Measurements from ENCODE around the gene CARD11.

Gene CARD11

GRCh38 chr7:3043544-3044371 is at the start of gene CARD11:
TSS of gene CARD11 (minus strand) at chr7:3043867. CDS start at chr7:2958506, 85,361 bp downstream.
- DNase-seq, result no peak

- no peak for DNase-seq
Observed at GRCh38 chr7:3092468-3092867, 48.8 kb upstream of the CARD11 start.

- no peak for DNase-seq
Observed at GRCh38 chr7:3091631-3092030, 48.0 kb upstream of the CARD11 start.

- DNase-seq, result no peak
Observed at GRCh38 chr7:3089493-3089892, 45.8 kb upstream of the CARD11 start.

- DNase-seq, result no peak
Observed at GRCh38 chr7:3087243-3087755, 43.6 kb upstream of the CARD11 start.

GRCh38 chr7:3083350-3083749 is 39.7 kb upstream of the CARD11 start:
- no peak for DNase-seq

GRCh38 chr7:3082831-3083230 is 39.2 kb upstream of the CARD11 start:
- DNase-seq, result no peak

- no peak for DNase-seq
Observed at GRCh38 chr7:3082386-3082785, 38.7 kb upstream of the CARD11 start.

GRCh38 chr7:3080106-3080505 is 36.4 kb upstream of the CARD11 start:
- no peak for DNase-seq

- no peak for DNase-seq
Observed at GRCh38 chr7:3078514-3078913, 34.8 kb upstream of the CARD11 start.

GRCh38 chr7:3076700-3077099 is 33.0 kb upstream of the CARD11 start:
- no peak for DNase-seq

GRCh38 chr7:3076163-3076562 is 32.5 kb upstream of the CARD11 start:
- DNase-seq, result no peak

- DNase-seq, result no peak
Observed at GRCh38 chr7:3075441-3075840, 31.8 kb upstream of the CARD11 start.

GRCh38 chr7:3074459-3074821 is 30.8 kb upstream of the CARD11 start:
- DNase-seq, result no peak

GRCh38 chr7:3073763-3074458 is 30.2 kb upstream of the CARD11 start:
- DNase-seq, result no peak

- DNase-seq, result no peak
Observed at GRCh38 chr7:3070908-3071307, 27.2 kb upstream of the CARD11 start.

- DNase-seq, result no peak
Observed at GRCh38 chr7:3069771-3070449, 26.2 kb upstream of the CARD11 start.

- DNase-seq, result no peak
Observed at GRCh38 chr7:3068530-3068929, 24.9 kb upstream of the CARD11 start.

GRCh38 chr7:3067606-3068380 is 24.1 kb upstream of the CARD11 start:
- no peak for DNase-seq

GRCh38 chr7:3067193-3067592 is 23.5 kb upstream of the CARD11 start:
- no peak for DNase-seq

GRCh38 chr7:3066506-3066905 is 22.8 kb upstream of the CARD11 start:
- DNase-seq, result no peak

- no peak for DNase-seq
Observed at GRCh38 chr7:3065724-3066143, 22.1 kb upstream of the CARD11 start.

- DNase-seq, result no peak
Observed at GRCh38 chr7:3064067-3064466, 20.4 kb upstream of the CARD11 start.

All from NCI-H1694 (cell line).